AG10803 (cell line): ENCODE results near the gene CCR5AS.

Experiments
- DNase-seq: peaks from one replicate; pipeline ENCODE4 v3.0.0; 2010; ENCODE audit warnings: low read depth
- H3K4me3 ChIP-seq: 2 replicates; pipeline ENCODE4 v1.5.1; 2011; ENCODE audit warnings: mild to moderate bottlenecking, low read length, control low read depth
- CTCF ChIP-seq: conservative IDR thresholded peaks from 2 replicates; pipeline ENCODE4 v1.5.1; 2011; ENCODE audit warnings: mild to moderate bottlenecking, low read length, control low read depth, inconsistent platforms

Gene CCR5AS

GRCh38 chr3:46416125-46416810, 9.4 kb upstream of the CCR5AS start:
- TF ChIP-seq CTCF: no peak
- no peak for DNase-seq
- H3K4me3 ChIP-seq: no peak overlapping the region

DNA sequence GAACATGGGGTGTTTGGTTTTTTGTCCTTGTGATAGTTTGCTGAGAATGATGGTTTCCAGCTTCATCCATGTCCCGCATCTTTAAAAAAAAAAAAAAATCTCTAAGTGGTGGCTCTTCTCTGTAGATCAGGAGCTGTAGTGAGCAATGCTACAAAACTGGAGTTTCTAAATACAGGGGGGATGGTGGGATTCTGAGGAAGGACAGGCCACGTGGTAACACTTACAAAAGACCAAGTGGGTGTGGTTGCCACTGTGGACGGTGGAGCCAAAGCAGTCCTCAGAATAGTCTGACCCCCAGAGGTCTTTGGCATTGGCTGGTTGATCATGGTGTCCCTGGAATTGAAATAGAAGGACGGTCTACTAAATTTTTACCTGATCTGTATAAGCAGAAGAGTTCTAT, 7.9 kb upstream of the CCR5AS start:
- no peak for TF ChIP-seq CTCF
- DNase-seq: no peak
- H3K4me3 ChIP-seq: no peak overlapping the region

DNA sequence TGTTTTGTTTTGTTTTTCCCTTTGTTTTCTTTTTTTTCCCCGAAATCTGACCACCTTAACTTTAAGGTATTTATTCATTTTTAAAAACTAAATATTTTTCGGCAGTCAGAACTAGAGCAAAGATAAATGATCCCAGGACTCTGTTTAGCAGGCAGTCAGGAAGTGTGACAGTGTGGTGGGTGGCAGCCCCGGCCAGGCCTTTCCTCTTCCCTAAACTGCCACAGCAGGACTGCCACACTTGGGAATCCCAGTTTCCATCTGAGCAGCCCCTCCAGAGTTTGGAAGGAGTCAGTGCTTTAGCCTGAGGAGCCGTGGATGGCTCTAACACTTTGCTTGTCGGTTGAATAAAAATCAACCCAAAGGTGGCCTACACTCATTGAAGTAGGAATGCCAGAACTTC, 7.1 kb upstream of the CCR5AS start:
- no peak overlapping the region for H3K4me3 ChIP-seq
- no peak for TF ChIP-seq CTCF
- no peak for DNase-seq

- TF ChIP-seq CTCF: no peak
- DNase-seq: no peak
- no peak overlapping the region for H3K4me3 ChIP-seq
These were observed 6.0 kb upstream of the CCR5AS start for GRCh38 chr3:46412786-46413298.

- H3K4me3 ChIP-seq: no peak overlapping the region
- peak; percentile 8; the same call in 1 of the 2 replicates for TF ChIP-seq CTCF
- DNase-seq: no peak
These were observed 4.4 kb upstream of the CCR5AS start for GRCh38 chr3:46411271-46411670.

- no peak for TF ChIP-seq CTCF
- DNase-seq: no peak
- H3K4me3 ChIP-seq: no peak overlapping the region
These were observed 3.8 kb upstream of the CCR5AS start for GRCh38 chr3:46410669-46411068.

DNA sequence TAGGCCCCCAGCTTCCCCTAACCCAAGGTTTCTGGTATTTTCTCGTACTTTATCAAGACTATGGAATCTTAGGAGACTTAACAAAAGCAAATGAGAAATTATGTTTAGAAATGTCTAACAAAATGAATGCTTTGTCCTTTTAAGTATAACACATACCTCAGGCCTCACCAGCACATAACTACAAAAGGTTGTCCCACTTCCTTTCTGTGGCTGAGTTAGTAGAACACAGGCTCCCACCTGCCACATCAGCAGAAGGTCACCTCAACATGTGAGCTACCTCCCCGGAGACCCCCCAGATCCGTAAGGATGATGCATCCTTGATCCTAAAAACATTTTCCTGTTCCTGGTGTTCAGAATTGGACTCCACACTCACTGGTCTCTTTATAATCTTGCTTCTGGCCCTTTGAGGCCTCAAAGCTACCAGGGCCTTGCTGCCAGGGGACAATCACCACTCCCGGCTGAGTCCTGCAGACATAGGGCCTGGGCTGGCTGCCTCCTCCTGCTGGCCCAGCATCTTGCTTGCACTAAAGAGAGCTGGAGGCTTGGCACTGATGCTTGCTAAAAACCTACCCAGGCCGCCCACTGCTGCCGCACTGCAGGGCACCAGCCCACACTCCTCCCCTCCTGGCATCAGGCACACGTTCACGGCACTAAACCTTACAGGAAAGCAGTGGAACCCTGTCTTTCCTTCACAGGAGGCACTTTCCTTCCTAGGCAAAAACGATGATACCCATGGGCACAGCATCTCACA, 3.0 kb upstream of the CCR5AS start:
- no peak overlapping the region for H3K4me3 ChIP-seq
- DNase-seq: no peak
- no peak for TF ChIP-seq CTCF
